GM03348 (cell line): ENCODE measurements around the gene TEX9.
"Not testable (repeated sequence)": the region's sequence is repeated elsewhere in the genome, so short reads cannot be mapped to it uniquely, and the experiment has no call there.

ENCODE experiments used
- DNase-seq: peaks from one replicate; pipeline ENCODE4 v3.0.0; 2012; ENCODE audit warnings: low spot score

The TEX9 gene

DNA sequence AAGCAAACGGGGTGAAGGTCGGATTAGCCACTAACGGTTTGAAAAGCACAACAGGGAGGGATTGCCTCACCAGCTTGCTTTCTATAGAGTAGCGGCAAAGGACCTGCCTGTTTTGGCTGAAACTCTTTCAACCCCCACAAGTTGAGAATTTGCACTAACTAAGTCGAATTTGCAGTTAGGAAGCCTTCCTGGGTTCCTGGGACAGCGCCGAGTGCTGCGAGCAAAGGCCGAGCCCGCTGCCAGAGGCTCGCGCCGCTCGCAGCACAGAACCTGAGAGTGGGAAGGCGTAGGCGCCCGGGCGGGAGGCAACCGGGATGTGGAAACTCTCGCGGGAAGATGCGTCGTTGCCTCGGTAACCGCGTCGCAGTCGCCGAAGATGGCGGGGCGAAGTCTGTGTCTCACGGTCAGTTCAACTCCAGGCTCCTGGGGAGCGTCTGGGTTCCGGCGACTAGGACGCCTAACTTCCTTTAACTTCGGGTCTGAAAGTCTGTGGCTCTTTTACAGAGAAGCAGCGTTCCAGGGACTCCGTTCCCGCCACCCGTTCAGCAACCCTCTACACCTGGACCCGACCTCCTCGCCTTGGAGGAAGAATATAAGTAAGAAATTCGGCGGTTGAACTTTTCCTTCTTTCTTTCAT, at the start of gene TEX9:
TSS of gene TEX9 (plus strand) at position 352 of the 637 bp plus-strand sequence. CDS start at position 377, 25 bp downstream.
- DNase-seq = peak; percentile 94

DNA sequence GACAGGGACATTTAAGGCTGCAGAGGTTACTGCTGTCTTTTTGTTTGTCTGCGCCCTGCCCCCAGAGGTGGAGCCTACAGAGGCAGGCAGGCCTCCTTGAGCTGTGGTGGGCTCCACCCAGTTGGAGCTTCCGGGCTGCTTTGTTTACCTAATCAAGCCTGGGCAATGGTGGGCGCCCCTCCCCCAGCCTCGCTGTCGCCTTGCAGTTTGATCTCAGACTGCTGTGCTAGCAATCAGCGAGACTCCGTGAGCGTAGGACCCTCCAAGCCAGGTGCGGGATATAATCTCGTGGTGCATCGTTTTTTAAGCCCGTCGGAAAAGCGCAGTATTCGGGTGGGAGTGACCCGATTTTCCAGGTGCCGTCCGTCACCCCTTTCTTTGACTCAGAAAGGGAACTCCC, 48.7 kb upstream of the TEX9 start:
- DNase-seq = not testable (repeated sequence)

DNA sequence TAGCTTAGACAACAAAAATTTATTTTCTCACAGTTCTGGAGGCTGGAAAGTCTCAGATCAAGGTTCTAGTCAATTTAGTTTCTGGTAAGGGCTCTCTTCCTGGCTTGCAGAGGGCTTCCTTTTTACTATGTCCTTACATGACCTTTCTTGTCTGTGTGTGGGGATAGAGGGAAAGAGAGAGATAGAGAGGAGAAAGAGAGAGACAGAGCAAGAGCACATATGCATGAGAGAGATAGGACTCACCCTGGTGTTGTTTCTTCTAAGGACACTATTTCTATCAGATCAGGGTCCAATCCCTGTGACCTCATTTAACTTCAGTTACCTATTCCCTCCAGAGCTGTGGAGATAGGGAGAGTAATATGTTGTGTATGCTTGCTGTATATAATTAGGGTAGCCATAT, 44.9 kb upstream of the TEX9 start:
- DNase-seq = no peak

DNA sequence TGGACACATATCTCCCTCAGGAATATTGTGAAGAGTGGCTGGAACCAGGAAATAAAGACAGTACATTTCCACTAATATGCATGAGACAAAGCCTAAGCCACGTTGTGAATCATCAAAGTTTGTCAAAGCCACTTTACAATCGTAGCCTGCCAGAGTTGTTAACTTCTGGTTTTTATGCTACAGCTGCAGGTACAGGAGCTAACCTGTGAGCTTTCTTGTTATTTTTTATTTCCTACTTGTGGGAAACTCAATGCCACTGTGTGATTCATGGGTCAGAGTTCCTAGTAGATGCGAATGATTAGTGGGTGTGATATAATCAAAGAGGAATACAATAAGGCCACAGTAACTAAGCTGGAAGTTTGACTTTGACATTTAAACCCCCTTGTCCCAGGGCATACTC, 44.4 kb upstream of the TEX9 start:
- no peak for DNase-seq

DNA sequence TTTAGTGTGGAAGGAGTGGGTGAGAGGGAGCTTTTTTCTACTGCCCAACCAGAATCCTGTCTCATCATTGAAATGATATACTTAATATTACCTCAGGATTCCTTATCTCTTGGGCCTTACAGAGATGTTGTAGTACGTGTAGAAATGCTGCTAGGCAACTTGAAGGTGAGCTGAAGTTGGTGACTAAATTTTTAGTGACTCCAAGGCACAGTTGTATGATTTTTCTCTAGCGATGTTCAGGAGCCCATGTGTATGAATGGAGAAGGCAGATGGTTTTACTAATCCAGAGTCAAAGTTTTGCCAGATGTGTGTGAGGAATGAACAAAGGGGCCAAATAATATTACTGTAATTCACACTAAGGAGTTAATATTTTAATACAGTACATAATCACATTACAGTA, 42.8 kb upstream of the TEX9 start:
- DNase-seq = no peak

DNA sequence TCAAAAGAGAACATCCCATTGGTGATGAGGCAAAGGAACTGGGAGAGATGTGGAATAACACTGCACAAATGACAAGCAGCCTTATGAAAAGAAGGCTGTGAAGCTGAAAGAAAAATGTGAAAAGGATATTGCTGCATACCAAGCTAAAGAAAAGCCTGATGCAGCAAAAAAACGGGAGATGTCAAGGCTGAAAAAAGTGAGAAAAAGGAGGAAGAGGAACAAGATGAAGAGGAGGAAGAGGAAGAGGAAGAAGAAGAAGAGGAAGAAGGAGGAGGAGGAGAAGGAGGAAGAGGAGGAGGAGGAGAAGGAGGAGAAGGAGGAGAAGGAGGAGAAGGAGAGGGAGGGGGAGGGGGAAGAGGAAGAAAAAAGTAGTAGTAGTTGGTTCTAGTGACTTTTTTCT, 41.8 kb upstream of the TEX9 start:
- no peak for DNase-seq

DNA sequence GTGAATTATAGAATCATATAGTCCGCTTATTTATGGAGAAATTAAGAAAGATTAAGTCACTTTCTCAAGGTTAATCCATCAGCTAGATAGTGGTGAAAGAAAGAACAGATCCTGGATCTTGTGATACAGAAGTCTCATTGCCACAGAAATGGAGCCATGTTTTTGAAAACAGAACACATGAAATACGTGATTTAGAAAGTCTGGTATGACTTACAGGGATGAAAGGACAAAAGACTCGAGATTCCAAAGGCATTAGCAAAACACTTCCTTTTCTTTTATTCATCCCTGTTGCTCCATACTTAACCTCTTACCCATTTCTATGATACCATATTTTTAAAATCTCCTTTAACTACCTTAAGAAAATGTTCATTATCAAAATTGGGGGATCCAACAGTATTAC, 40.0 kb upstream of the TEX9 start:
- peak; percentile 63 for DNase-seq

DNA sequence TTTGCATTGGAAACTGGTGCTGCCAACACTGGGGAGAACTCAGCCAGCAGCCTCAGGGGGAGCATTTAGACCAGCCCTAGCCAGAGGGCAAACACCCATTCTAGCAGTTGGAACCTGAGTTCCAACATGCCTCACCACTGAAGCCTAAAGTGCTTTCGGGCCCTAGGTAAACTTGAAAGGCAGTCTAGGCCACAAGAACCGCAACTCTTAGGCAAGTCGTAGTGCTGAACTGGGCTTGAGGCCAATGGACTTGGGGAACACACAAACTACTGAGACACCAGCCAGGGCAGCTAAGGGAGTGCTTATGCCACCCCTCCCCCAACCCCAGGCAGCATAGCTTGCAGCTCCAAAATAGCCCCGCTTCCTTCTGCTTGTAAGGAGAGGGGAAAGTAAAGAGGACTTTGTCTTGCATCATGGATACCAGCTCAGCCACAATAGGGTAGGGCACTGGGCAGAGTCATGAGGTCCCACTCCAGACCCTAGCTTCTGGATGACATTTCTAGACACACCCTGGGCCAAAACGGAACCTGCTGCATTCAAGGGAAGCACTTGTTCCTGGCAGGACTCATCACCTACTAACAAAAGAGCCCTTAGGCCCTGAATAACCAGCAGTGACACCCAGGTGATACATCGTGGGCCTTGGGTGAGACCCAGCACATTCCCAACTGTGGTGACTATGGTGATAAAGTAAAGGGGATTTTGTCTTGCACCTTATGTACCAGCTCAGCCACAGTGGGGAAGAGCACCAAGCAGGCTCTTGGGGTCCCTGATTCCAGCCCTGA, 37.3 kb upstream of the TEX9 start:
- DNase-seq = no peak

DNA sequence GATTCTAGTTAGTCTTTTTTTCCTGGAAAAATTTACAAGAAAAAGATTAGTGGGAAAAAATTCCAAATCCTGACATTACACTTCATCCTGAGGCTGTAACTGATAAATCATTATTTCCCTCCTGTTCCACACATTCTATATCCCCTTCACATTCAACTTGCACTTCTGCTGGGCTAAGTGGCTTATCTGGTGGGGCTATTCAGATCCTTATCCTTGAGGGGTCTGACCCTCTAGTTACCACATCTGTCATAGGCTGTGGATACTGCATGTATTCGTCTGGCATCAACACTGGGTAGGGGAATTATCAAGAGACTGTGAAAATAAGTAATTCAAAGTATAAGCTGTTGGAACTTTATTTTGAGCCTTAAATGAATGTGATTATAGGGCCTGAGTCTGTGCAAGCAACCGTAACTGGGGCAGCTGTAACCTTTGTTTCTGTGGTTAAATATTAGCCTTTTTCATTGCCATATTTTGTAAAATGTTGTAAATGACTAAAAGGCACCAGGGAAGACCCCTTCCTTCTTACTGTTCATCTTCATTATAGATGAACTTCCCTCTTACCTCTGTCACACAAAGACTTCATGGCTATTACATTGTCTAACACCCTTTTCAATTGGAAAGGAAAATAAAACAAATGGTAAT, 28.0 kb upstream of the TEX9 start:
- no peak for DNase-seq

DNA sequence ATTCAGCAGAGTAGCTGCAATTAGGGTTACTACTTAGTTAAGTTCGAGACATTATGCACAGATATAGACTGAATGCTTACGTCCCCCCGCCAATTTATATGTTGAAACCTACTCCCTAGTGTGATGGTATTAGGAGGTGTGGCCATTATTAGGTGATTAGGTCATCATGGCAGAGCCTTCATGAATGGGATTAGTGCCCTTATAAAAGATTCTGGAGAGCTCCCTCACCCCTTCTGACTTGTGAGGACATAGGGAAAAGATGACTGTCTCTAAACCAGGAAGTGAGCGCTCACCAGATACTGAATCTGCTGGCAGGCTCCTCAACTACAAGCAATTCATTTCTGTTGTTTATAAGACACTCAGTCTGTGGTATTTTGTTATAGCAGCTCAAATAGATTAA, 25.6 kb upstream of the TEX9 start:
- no peak for DNase-seq

DNA sequence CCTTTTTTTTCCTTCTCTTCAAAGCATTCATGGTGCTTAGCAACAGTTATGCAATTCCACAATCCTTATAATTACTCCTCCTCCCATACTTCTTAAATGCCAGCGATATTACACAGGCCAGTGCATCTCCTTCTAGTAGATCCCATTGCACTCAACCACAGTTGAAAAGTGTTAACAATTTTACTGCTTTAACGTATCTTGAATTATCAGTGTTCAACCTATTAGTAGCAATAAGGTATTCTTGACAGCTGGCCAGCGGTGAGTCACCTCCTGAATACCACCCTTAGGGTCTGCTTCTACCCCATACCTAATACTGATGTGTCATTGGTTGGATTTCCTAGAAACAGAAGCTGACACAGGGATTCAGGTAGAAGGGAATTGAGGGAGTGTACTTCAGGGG, 24.0 kb upstream of the TEX9 start:
- no peak for DNase-seq

DNA sequence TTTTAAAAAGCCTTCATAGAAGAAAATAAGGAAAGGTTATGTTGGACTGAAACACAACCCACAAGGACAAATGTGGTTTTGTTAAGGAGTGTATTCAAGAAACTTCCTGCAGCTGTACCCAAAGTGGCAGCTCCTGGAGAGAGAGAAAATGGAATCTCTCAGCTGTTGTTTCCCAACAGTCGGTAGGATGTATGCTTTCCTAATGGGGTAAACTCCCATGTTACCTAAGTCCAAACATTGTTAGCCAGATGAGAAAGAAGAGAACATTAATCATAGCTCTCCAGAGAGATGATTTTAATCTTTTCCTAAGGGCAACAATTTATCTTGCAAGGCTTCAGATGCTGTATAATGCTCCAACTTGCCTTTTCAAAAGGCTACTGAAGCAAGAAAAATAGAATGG, 22.6 kb upstream of the TEX9 start:
- DNase-seq = no peak

DNA sequence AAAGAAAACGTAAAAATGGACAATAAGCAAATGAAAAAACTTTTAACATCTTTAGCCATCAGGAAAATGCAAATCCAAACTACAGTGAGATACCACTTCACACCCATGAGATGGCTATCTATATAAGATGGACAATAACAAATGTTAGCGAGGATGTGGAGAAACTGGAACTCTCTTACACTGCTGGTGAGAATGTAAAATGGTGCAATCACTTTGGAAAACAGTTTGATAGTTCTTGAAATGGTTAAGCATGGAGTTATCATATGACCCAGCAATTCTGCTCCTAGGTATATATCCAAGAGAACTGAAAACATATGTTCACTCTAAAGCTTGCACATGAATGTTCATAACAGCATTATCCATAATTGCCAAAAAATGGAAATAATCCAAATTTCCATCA, 21.3 kb upstream of the TEX9 start:
- no peak for DNase-seq

DNA sequence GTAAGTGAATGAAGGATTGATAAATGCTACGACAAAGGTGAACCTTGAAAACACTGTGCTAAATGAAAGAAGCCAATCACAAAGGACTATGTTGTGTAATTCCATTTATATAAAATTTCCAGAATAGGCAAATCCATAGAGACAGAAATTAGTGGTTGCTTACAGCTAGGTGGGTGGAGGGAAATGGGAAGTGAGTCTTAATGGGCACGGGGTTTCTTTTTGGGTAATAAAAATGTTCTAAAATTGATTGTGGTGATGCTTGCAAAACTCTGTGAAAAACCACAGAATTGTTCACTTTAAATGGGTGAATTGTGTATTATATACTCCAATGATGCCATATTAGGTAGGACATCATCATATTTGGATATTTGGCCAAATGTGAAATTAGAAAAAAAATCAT, 20.9 kb upstream of the TEX9 start:
- DNase-seq = no peak

DNA sequence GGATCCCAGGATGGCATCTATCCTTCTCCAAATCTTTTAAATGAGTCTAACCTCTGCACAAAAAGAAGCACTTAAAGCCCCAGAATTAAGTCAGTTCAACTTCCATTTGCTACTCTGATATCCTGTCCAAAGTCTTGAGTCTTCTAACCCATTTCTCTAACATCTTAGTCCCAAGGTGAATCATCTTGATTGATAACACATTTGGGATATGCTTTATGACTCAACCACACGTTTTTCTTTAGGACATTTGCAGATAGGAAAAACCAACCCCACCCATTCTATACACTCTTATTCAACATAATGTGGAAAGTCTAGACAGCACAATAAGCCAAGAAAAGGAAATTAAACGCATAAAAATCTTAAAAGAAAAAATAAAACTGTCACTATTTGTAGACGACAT, 18.8 kb upstream of the TEX9 start:
- no peak for DNase-seq

DNA sequence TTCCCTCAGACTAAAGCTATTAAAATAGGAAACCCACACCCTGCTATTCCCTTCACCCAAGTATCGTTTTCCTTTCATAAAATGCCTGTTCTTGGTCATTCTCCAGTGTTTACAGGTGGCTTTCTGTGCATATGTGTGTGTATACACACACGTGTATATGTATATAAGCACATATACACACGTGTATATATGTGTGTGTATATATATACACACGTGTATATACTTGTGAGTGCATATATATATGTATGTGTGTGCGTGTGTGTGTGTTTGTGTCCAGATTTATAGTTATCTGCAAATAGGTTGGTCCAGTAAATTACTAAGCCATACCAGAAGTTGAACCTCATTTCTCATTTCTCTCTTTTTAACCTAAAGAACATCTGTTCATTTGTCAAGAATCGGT, 15.7 kb upstream of the TEX9 start:
- DNase-seq = no peak

DNA sequence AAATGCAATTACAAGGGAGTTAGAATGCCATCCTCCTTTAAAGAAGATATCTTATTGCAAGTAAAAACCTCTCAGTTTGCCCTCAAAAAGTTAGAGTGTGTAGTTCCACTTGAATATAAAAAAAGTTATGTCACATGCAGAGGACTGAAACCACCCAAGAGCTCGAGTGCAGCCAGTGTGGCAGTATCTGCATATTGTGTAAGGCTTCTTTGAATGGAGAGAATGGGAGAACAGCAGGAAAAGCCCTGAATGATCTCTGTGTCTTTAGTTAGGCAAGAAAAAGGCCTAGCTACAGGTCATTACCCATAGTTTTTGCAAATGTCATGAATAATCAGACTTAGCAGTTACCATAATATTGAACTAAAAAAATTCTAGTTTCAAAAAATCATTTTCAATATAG, 13.9 kb upstream of the TEX9 start:
- DNase-seq = no peak

DNA sequence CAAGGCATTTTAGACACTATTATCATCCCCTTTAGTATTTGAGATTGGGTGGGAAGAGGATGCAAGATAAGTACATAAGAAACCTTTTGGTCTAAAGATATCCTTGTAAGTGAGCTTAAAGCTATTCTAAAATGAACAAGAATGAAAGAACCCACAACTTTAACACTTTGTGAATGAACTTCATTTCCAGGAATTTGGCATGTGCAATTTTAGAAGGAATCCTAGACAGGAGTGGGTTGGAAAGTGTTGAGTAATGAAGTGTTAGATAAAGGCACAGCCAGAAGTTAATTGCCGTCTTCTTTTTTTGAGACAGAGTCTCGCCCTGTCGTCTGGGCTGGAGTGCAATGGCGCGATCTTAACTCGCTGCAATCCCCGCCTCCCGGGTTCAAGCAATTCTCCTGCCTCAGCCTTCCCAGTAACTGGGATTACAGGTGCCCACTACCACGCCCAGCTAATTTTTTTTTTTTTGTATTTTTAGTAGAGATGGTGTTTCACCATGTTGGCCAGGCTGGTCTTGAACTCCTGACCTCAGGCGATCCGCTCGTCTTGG, 13.2 kb upstream of the TEX9 start:
- no peak for DNase-seq

DNA sequence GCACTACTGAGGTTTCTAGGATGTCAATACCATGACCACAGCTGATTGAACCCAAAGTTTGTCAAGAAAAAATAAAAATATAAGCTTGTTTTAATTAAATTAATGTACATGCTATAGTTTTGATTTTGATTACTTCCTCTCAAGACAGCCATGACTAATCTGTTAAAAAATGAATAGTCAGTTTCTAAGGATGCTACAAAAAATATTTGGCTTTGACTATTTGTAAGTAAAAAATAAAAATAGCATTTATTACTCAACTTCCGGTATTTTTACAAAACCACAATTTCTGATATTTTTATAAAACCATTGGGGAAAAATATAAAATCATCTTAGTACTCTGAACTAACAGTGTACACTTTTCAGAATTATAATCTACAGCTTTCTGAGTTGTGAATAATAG, 12.1 kb upstream of the TEX9 start:
- peak; percentile 51 for DNase-seq

DNA sequence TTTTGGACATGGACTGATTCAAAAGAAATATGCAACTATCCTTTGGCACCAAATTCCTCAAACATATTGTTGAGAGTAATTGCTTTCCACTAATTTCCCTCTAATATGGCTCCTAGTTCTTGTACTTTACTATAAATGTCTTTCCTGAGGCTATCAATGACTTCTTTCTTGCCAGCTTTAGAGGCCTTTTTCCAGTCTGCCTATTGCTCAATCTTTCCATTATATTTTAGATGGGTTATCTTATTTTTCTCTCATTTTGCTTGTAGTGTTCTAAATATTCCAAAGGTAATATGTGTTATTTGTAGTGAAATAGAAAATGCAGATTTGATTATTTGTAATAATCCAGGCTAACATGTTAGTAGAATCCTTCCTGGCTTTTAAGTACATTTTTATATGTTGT, 11.5 kb upstream of the TEX9 start:
- DNase-seq = no peak

DNA sequence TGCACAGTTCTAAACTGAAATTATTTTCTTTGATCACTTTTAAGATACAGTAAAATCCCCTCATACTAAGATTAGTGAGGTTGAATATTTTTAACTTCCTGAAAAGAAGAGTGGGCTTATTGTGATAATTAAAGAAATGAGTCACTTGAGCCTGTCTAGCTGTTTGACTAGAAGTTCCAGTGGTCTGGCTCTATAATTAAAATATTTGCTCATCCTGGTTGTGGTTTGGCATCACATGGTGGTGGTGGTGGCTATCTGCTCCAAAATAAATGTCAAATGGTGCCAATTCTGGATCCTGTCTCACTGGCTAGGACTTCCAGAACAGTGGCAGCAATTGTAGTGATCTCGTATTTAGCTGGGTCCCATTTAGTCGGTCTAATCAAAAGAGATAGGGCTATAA, 8.6 kb upstream of the TEX9 start:
- DNase-seq = peak; percentile 44

DNA sequence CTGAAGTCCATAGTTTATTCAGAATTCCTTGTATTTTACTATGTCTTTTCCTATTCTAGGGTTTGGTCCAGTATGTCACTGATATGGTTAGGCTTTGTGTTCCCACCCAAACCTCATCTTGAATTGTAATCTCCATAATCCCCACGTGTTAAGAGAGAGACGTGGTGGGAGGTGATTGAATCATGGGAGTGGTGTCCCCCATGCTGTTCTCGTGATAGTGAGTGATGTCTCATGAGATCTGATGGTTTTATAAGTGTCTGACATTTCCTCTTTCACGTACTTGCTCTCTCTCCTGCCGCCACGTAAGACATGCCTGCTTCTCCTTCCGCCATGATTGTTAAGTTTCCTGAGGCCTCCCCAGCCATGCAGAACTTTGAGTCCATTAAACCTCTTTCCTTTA, 6.6 kb upstream of the TEX9 start:
- DNase-seq = no peak

DNA sequence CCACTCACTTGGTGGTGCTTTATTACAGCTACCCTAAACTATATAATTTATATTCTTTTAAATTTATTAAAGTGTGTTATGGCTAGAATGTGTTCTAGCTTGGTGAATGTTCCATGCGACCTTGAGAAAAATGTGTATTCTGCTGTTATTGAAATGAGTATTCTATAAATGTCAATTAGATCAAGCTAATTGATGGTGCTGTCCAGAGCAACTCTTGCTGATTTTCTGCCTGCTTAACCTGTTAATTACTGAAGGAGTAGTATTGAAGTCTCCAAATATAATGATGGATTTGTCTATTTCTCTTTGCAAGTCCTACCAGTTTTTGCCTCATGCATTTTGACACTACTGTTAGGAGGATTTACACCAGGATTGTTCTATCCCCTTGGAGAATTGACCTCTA, 3.2 kb upstream of the TEX9 start:
- DNase-seq = no peak
